NOMO-1 treated with dmso at 0.1 percent for 144 hours (cell line): ENCODE results near the gene MIEF2.
"Not testable (repeated sequence)": the region's sequence is repeated elsewhere in the genome, so short reads cannot be mapped to it uniquely, and the experiment has no call there.

ENCODE experiments used
- DNase-seq: peaks from one replicate; lab custom pipeline; 2025; ENCODE audit not compliant: unreplicated experiment; lab: John Stamatoyannopoulos, UW

Gene MIEF2

GRCh38 chr17:18285296-18285695 lies 24.8 kb downstream of the MIEF2 start:
- DNase-seq = no peak

GRCh38 chr17:18291718-18292540 lies 31.5 kb downstream of the MIEF2 start:
- no peak for DNase-seq

- not testable (repeated sequence) for DNase-seq
Observed at GRCh38 chr17:18298061-18298460, 37.6 kb downstream of the MIEF2 start.

GRCh38 chr17:18300725-18301480 lies 40.4 kb downstream of the MIEF2 start:
- peak; percentile 25 for DNase-seq

GRCh38 chr17:18303206-18303605 lies 42.7 kb downstream of the MIEF2 start:
- DNase-seq = not testable (repeated sequence)

GRCh38 chr17:18309202-18309601 lies 48.7 kb downstream of the MIEF2 start:
- DNase-seq = no peak

GRCh38 chr17:18314059-18314730 lies 53.7 kb downstream of the MIEF2 start:
- DNase-seq = no peak

- peak; percentile 98 for DNase-seq
Observed at GRCh38 chr17:18314731-18315561, 54.5 kb downstream of the MIEF2 start, which contains the start of the genes SMCR8 and TOP3A. Gene SMCR8, plus strand, starts transcription at chr17:18315293. Its CDS starts 497 bp downstream, at chr17:18315790. Gene TOP3A, minus strand, starts transcription at chr17:18314994. Its CDS starts 216 bp downstream, at chr17:18314778.

GRCh38 chr17:18315562-18315922 lies 55.1 kb downstream of the MIEF2 start:
- DNase-seq = peak; percentile 56

GRCh38 chr17:18315961-18316360 lies 55.5 kb downstream of the MIEF2 start:
- no peak for DNase-seq
